ENCODE data around the gene TSHZ2.

Gene TSHZ2

DNA sequence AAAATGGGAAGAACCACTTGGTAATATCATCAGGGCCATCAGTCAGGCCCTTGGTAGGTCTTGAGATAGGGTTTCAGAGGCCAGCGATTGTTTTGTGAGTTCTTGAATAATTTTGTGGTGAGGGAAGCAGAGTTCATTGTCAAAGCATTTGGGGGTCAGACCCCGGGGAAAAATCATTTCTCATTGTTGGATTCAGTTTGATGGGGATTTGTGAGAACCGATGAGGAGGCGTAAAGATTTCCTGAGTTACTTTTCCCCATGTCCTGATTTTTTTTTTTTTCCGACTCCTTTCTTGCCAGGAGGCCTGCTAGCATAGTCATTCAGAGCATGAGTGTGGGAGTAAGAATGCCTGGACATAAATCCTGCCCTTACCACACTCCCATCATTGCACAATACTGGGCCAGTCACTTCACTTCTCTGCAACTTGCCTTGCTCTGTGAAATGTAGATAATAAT is 60.3 kb downstream of the TSHZ2 start:
- no peak for DNase-seq

DNA sequence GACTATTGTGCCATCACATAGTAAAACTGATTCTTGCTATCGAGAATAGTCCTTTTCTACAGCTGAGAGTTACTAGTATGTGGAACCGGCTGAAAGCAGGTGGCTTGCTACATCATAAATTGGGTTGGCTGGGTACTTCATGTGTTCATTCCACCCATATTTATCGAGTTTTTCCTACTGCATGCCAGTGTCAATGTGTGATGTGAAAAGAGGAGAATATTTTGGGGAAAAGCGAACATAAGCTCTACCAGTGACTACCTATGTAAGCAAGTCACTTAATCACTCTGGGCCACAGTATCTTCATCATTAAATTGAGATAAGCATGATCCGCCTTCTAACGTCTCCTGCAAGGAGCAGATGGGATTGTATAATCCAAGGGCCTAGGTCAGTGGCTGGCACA is 61.0 kb downstream of the TSHZ2 start:
- no peak for DNase-seq

DNA sequence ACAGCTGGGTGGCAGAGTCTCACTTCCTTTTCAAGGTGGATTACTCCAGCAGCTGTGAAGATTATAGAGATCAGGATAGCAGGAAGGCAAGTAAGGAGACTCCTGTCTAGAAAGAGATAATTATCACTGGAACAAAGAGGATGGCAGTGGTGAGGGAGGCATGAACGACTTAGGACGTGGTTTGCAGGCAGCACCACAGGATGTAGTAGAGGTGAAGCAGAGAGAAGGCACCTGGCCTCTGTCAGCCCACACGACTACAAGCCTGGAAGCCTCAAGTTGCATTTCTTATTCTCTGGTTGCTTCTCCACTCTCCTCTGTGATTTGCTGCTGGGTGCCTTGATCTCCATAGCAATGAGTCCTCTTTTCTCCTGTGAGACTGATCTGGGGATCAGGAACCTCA is 62.7 kb downstream of the TSHZ2 start:
- DNase-seq: no peak

DNA sequence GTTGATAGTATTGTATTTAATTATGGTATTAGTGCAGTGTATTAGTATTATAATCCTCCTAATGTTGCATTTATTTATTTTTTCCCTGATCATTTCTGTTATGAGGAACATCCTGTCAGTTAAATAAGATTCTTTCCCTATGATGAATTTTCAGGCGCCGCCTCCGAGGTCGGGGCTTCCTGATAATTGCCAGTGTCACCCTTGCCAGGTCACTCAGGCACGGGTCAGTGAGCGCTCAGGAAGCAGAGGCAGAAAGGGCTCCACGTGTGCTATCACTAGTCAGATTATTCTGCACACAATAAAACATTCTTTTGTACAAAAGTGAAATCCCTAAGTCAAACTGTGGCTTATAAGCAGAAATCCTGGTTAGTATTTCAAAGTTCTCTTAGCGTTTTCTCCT is 64.8 kb downstream of the TSHZ2 start:
- no peak for DNase-seq

DNA sequence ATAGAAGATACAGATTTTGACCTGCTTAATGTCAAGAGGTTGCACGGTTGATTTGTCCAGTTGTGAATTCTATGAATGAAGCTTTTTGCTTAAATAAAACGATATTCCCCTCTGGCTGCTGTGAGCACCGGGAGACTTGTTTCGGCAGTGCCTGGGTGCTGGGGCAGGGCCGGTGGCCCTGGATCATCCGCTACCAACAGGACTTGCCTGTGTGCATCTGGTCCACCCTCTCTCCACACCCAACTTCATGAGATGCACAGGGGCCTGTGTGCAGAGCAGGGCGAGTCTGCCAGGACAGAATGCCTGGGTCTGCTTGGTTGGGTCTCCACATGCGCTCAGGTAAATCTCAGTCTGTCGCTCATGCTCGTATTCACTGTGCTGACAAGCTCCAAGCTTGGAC is 65.5 kb downstream of the TSHZ2 start:
- no peak for DNase-seq

DNA sequence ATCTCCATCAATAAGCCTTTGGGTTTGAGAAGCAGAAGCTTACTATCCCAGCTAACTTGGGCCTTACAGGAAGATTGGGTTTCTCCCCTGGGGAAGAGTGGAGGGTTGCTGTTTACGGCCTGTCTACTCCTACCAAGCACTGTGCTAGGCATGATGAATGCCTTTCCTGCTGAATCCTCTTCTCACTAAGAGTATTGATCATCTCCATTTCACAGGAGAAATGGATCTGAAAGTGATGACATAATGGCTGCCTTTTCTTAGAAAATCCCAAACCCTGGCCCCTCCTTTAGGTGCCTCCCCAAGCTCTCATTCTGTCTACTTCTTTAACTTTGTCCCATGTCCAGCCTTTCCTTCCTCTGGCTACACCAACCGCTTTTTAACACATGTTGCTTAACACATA is 66.1 kb downstream of the TSHZ2 start:
- no peak for DNase-seq

DNA sequence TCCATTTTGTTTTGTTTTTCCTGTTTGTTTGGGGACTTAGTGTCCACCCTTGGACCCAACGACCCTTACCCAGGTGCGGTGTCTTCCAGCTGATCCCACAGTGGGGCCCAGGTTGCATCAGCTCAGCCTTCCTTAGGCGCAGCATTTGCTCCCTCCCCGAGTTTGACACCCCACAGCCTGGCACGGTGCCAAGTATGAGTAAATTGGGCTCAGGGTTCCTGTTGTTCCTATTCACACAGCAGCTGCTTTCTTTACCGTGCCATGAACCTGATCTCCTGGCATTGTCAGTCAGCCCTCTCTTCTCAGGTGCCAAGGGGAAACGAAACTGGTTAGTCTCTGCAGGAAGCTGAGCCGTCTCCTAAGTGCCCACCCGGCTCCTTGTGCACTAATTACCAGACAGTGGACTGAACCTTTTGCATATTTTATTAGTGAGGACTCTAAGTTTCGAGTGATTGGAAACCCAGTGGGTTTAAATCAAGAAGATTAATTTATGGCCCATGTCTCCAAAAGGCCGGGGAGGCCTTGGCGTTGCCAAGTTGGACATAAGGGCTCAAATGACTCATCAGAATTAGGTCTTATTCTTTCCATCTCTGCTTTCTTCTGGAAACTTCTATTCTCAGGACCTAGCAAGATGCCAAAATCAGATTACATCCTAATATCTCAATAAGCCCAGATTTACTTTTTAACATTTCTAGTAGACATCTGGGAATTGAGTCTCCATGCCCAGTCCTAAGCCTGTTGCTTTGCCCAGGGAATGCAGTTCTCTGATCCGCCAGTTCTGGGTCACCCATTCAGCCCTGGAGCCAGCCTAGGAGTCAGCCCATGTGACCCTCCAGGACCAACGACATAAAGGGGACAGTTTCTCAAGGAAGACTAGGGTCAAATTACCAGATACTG is 68.8 kb downstream of the TSHZ2 start:
- DNase-seq: peak; percentile 88 to 92

DNA sequence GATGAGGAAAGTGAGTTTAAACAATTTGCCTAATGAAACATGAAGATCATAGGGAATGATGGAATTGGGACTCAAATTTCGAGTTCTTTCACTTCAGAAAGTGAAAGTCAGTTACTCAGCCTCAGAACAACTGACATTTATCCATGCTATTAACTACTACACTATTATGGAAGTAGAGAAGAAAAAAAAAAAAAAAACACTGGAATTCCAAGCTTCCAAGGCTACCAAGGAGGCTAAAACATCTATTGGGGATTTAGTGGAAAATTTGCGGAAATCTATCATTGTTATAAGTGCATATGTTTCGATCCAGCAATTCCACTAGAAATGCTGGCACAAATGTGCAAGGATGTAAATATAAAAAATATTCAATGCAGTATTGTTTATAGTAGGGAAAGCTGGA is 70.4 kb downstream of the TSHZ2 start:
- DNase-seq: no peak

DNA sequence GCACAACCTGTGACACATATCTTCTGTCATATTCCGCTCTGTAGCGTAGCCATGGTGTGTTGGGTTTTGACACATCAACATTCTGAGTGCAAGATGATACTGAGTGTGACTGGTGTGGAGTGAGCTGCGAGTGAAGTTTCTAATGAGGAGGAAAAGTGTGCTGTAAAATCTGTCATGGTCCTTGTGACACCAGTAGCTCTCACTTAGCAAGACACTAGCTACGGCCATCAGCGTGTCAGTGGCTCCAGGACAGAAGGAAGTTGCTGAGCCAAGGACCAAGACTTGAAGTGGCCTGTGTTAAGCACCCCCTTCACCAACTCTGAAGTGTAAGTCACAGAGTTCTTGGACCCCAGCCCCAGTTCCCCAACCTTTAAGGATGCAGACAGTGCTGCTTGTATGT is 72.1 kb downstream of the TSHZ2 start:
- DNase-seq: no peak

DNA sequence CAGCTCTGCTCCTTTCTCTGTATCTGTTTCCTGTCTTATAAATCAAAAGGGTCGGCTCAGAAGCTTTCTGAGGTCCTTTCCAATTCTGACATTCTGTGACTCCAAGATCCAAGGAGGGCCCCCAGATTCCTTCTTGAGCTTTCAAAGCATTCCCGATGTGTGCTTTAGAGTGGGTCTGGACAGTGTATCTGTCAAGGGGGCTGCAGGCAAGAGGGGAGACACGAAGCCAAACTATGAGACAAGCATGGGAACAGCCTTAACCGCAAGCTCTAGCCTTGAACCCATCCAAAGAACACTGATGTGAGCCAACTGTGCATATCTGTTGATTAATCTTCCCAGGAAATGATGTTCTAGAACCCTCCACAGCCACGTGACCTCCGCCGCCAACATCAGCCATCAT is 73.8 kb downstream of the TSHZ2 start:
- DNase-seq: no peak

DNA sequence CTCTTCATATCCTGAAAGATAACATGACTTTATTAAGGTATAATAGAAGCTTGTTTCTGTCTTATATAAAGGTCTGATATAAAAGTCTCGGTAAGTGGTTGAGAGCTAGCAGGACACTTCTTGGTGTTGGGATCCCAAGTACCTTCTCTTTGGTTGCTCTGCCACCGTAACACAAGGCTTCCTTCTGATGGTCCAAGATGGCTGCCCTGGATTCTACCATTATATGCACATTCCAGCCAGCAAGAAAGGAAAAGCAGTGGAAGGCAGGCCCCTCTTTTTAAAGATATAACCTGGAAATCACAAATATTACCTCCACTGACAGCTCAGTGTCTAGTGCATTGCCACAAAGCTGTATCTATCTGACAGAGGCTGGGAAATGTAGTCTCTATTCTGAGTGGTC is 75.0 kb downstream of the TSHZ2 start:
- DNase-seq: no peak

DNA sequence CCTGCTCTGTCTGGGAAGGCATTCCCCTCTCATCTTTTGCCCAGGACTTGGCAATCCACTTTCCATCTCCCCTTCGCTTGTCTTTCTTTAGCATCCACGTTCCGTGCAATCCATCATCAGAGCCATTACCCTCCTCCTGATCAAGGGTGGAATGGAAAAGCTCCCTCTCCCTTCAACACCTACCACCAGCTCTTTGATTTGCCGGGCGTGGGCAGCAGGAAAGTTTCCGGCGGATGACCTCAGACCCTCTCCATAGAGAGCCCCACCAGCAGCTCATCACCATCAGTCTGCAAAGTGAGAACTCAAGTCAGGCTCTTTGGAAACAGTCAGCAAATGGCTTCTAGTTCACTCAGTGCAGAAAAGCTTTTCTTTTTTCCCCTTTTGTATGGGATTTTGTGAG is 76.2 kb downstream of the TSHZ2 start:
- DNase-seq: no peak

DNA sequence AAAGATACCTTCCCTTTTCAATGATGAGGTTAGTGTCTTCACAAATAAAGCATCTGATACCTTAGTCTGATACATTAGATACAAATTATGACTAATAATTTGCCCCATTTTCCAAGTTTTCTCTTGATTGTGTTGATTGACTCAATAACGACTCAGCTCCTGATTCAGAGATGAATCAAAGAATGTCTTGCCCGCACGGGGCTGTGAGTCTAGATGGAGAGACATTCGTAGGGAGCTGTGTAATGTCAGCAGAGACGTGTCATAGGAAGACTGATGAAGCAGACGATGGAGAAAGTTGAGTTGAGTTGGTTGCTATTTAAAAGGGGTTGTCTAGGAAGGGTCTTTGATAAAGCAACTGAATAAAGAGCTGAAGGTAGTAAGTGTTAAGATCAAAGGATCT is 78.2 kb downstream of the TSHZ2 start:
- DNase-seq: no peak

DNA sequence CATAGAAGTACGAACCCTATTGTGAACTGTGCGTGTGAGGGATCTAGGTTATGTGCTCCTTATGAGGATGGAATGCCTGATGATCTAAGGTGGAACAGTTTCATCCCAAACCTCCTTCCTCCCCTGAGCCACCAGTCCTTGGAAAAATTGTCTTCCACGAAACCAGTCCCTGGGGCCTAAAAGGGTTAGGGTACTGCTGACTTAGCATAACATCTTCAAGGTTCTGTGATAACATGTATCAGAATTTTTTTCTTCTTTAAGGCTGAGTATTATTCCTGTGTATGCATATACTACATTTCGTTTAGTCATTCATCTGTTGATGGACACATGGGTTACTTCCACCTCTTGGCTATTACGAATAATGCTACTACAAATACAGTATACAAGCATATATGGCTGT is 80.2 kb downstream of the TSHZ2 start:
- DNase-seq: no peak

DNA sequence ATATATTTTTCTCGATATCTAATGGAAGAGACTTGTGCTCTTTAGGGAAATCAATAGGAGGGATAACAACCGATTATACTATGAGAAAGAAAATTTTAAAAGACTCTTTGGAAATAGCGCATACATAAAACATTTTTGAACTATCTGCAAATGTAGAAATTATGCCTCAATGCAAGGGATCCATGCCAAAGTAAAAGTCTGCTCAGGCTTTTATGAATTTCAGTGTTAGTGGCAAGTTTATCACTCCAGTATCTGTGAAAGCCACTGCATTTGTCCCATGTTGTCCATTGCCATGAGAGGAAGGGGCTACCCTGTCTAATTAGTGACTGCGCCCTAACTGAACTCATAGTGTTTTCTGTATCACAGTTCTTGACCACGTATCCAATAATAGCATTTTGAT is 81.4 kb downstream of the TSHZ2 start:
- no peak for DNase-seq

DNA sequence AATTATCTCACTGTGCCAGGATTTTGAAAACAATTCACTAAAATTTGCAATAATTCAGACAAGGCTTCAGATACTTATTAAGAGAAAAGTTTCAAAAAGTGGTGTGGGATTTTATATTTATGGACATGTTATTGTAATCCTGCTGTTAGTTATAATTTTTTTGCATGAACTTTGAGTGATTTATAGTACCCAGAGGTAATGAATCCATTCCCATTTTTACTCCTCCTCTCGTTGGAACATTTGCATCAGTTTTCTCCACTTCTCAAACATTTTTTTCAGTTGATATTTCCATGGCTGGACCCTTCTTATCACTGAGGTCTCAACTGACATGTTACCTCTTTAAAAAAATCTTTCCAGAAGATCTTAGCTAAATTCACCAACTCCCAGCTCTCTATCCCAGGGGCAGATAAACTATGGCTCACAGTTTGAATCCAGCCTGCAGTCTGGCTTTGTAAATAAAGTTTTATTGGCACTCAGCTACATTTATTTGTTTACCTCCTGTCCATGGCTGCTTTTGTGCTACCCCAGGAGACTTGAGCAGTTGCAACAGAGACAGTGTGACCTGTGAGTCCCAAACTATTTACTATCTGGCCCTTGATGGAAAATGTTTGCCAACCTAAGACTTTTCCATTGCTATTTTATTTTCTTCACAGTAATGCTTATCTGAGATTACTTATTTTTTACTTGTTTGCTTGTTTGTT is 83.4 kb downstream of the TSHZ2 start:
- DNase-seq: no peak

DNA sequence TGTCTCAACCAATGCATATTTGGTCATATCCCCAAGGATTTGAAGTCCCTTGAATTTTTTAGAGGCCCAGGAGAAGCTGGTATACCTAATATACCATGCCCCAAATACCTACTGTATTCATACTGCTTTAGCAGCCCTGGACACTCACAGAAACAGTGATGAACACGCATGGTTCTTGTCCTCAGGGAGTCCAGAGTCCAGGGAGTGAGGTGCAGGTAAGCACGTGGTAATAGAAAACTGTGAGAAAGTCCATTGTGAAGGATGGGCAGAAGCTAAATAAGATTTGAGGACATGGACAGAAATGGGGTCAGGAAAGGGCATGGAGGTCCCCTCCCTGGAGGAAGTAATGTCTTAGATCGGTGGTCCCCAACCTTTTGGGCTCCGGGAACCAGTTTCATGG is 85.4 kb downstream of the TSHZ2 start:
- DNase-seq: no peak

DNA sequence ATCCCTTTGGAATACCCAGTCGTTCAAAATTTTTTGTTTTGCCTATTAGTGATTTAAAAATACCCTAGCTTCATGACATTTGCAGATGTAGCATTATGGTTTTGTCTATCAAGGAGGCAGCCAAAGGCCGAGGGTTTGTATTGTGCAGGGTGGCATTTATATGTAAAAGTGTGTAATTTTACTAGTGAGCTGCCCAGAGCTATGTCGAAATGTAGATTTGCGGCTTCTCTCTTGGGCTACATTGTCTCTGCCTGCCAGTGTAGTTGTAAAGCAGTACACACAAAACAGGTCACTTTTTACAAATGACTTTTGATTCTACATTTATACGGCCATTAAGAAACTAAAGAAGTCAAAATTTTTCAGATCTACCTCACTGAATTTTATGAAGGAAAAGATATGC is 87.7 kb downstream of the TSHZ2 start:
- no peak for DNase-seq

DNA sequence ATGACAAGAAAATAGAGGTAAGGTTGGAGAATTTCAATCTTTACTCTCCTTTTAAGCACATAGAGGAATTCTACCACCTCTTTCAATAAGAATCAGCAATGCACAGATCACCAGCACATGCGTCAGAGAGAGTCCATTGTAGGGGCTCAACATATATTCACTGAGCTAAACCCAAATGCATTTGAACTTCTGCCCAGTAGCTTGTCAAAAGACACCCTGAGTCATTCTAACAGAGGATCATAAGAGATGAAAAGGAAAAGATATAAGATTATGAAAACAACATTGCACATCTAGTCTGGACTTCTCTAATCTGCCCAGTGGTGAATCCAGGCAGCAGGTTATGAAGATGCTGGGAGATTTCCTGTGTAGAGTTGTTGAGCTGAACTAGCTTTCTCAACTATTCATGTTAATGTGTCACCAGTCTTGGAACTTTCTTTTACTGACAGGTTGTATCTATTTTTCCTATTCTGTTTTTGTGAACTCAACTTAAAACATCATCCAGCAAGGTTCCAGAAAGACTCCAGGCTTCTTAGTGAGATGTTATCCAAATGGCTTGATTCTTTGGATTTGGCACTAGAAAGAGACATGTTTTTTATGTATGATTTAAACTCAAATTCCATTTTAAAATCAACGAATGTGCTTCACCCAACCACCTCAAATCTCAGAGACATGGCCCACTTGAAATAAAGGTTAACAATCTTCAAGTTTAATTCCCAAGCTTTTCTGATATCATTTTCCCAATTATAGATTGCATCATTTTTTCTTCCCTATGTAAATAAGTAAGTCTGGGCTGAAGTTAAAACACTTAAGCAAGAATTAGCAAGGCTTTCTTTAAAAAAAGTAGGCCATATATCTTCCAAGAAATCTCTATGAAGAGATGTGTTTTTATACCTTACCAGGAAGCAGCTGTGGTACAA is 89.3 kb downstream of the TSHZ2 start:
- DNase-seq: no peak

DNA sequence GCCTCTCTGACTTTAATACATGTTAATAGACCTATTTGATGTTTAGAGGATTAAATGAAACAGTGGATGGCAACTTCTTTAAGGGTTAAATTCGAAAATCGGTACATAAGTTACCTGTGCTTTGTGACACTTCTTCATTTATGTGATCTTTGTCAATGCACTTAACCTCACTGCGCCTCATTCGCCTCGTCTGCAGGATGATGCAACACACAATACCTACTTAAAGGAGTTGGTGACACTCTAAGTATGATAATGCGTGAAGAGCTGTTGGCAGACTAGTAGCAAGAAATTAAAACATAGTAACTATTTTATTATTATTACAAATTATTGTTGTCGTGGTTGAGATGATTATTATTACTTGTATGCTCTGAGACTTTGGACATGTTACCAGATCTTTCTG is 92.8 kb downstream of the TSHZ2 start:
- no peak for DNase-seq

DNA sequence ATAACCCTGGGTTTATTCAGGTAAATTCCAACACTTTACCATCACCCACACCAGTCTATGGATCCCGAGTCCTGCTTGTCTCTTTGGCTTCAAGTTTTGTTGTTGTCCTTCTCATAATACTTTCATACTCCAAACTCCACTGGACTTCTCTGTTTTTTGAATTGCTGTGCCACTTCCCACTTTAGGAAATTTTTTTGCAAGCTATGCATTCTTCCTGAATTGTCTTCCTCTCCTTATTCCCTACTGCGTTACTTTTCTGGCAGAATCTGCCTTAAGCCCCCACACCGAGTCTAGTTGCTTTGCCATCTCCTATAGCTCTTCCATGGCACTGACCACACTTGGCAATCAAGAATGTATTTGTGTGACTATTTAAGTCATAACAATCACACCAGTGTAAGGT is 96.1 kb downstream of the TSHZ2 start:
- no peak for DNase-seq

DNA sequence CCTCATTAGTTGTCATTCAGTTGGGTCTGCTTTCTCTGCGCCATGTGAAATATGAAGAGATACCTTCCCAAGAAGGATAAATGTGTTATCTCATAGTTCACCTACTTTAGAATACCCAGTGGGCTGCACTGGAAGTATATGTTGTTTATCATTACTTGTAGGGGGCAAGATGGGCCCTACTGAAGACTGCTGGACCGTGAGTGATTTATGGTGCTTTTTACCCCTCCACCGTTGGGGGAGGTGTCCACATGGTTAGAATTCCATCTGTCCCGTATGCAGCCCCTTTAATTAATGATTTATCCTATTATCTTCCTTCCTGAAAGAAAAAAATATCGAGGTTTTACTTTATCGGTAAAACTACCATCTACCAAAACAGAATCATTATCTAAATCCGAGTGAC is 97.0 kb downstream of the TSHZ2 start:
- no peak for DNase-seq

DNA sequence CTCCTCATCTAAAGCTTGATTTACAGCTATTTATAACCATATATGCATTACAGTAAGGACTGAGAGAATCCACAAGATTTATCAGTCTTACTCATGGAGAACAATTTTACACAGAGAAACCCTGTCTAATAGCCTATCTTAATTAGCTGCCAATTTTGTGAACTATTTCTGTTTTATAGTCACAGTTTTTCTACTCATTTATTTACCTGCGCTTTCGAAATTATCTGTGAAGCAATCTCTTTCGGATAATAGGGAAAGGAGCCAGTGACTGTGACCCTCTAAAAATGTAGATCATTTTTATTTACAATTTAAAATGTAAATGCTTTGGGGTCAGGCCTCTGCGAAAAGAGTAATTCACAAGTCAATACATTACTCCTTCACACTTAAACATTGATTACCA is 98.1 kb downstream of the TSHZ2 start:
- DNase-seq: no peak

Measured in SHP77 (cell line).